MM.1S (cell line): ENCODE data around the gene CEP78.
"Not testable (repeated sequence)": the region's sequence is repeated elsewhere in the genome, so short reads cannot be mapped to it uniquely, and the experiment has no call there.

ENCODE experiments used
- DNase-seq: peaks from one replicate; pipeline ENCODE4 v3.0.0-alpha.2; 2015
- H2AFZ ChIP-seq: fragments of 300-600 bp; sonication (generic); 2 replicates; pipeline ENCODE4 v1.6.0; 2016; ENCODE audit warnings: antibody characterized with exemption, low read length
- H3F3A ChIP-seq: fragments of 300-600 bp; sonication (generic); 2 replicates; pipeline ENCODE4 v1.6.1; 2016; ENCODE audit warnings: mild to moderate bottlenecking, antibody characterized with exemption, low read length, moderate library complexity, mixed read lengths; ENCODE audit not compliant: insufficient read depth
- H3K27ac ChIP-seq: fragments of 300-600 bp; sonication (generic); 2 replicates; pipeline ENCODE4 v1.5.1; 2016; ENCODE audit warnings: mild to moderate bottlenecking, low read length
- H3K27me3 ChIP-seq: fragments of 300-600 bp; sonication (generic); replicated peaks from 2 replicates; pipeline ENCODE4 v1.6.0; 2016; ENCODE audit warnings: low read length; ENCODE audit not compliant: insufficient read depth
- H3K36me3 ChIP-seq: fragments of 300-600 bp; sonication (generic); replicated peaks from 2 replicates; pipeline ENCODE4 v1.6.1; 2016; ENCODE audit warnings: mild to moderate bottlenecking, low read length, mixed read lengths; ENCODE audit not compliant: insufficient read depth
- H3K4me1 ChIP-seq: fragments of 300-600 bp; sonication (generic); 2 replicates; pipeline ENCODE4 v1.6.1; 2016; ENCODE audit warnings: low read length, mixed read lengths
- H3K4me2 ChIP-seq: fragments of 300-600 bp; sonication (generic); 2 replicates; pipeline ENCODE4 v1.6.0; 2016; ENCODE audit warnings: low read depth, low read length
- H3K4me3 ChIP-seq: fragments of 300-600 bp; sonication (generic); 2 replicates; pipeline ENCODE4 v1.5.1; 2016; ENCODE audit warnings: low read length, mixed read lengths
- H3K79me2 ChIP-seq: fragments of 300-600 bp; sonication (generic); 2 replicates; pipeline ENCODE4 v1.6.1; 2016; ENCODE audit warnings: mixed run types, low read length, mixed read lengths
- H3K9ac ChIP-seq: fragments of 300-600 bp; sonication (generic); 2 replicates; pipeline ENCODE4 v1.6.1; 2016; ENCODE audit warnings: low read length, mixed read lengths
- H3K9me2 ChIP-seq: fragments of 300-600 bp; sonication (generic); replicated peaks from 2 replicates; pipeline ENCODE4 v1.6.1; 2016; ENCODE audit warnings: mild to moderate bottlenecking, low read length, mixed read lengths; ENCODE audit not compliant: insufficient read depth
- H3K9me3 ChIP-seq: fragments of 300-600 bp; sonication (generic); replicated peaks from 2 replicates; pipeline ENCODE4 v1.6.1; 2016; ENCODE audit warnings: mild to moderate bottlenecking, low read length, mixed read lengths; ENCODE audit not compliant: insufficient read depth
- H4K20me1 ChIP-seq: fragments of 300-600 bp; sonication (generic); 2 replicates; pipeline ENCODE4 v1.6.1; 2016; ENCODE audit warnings: mild to moderate bottlenecking, low read length, moderate library complexity, mixed read lengths; ENCODE audit not compliant: insufficient read depth
- CTCF ChIP-seq: fragments of 300-600 bp; sonication (generic); IDR thresholded peaks from 2 replicates; pipeline ENCODE4 v1.5.1; 2016; ENCODE audit warnings: antibody characterized with exemption, low read length, mixed read lengths
- EZH2 ChIP-seq: fragments of 300-600 bp; sonication (generic); optimal IDR thresholded peaks from 2 replicates; pipeline ENCODE3; 2017; ENCODE audit warnings: low read depth, mild to moderate bottlenecking, antibody characterized with exemption, low read length, mixed read lengths
- EZH2phosphoT487 ChIP-seq: fragments of 300-600 bp; sonication (generic); IDR thresholded peaks from 2 replicates; pipeline ENCODE4 v1.6.1; 2018; ENCODE audit warnings: antibody characterized with exemption, low read length

The CEP78 gene

GRCh38 chr9:78280982-78281668, 45.2 kb downstream of the CEP78 start:
- Histone ChIP-seq H3F3A (no peaks in the 10 kb centered on the region), H3K9ac (no peak overlapping the region), H2AFZ (no peak overlapping the region), H4K20me1 (no peaks in the 10 kb centered on the region), H3K4me2 (no peak overlapping the region), H3K4me1 (no peaks in the 10 kb centered on the region), H3K4me3 (no peak overlapping the region), H3K27ac (no peak overlapping the region), H3K79me2 (no peaks in the 10 kb centered on the region), H3K9me2 (no peaks in the 10 kb centered on the region), H3K9me3 (no peaks in the 10 kb centered on the region), H3K36me3 (no peaks in the 10 kb centered on the region), H3K27me3 (no peaks in the 10 kb centered on the region)
- TF ChIP-seq CTCF, result no peak
- no peak for TF ChIP-seq EZH2
- no peak for TF ChIP-seq EZH2phosphoT487
- DNase-seq, result no peak

DNA sequence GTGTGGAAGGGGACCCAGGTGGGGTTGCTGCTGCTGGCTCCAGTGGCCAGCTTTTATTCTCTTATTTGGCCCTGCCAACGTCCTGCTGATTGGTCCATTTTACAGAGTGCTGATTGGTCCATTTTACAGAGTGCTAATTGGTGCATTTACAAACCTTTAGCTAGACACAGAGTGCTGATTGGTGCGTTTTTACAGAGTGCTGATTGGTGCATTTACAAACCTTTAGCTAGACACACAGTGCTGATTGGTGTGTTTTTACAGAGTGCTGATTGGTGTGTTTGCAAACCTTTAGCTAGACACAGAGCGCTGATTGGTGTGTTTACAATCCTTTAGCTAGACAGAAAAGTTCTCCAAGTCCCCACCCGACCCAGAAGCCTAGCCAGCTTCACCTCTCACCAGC, 48.3 kb downstream of the CEP78 start:
- H3F3A ChIP-seq, H4K20me1 ChIP-seq, H3K4me3 ChIP-seq, H3K36me3 ChIP-seq, H3K79me2 ChIP-seq, H3K27ac ChIP-seq, H3K9ac ChIP-seq, H3K9me3 ChIP-seq, H3K27me3 ChIP-seq, DNase-seq, H3K4me1 ChIP-seq, H2AFZ ChIP-seq, H3K9me2 ChIP-seq, H3K4me2 ChIP-seq: not testable (repeated sequence)

DNA sequence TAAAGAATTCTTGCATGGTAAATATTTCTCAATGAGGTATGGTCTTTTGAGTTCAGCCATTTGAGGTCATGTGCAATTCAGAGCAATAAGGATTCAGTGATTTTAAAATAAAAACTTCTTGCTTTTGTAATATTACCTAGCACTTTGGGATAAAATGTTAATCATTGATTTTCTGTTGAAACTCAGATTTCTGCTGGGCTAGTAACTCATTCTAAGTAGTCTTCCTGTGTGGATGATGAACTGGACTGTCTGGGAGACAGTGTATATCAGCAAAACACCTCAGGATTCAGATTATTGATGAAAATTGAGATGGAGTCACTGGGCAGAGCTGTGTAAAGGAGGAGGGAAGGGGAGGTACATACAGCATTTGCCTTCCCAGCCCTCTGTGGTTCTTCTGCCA, 50.2 kb downstream of the CEP78 start:
- Histone ChIP-seq H3K27me3 (no peaks in the 10 kb centered on the region), H2AFZ (no peak overlapping the region), H3K9ac (no peak overlapping the region), H3K9me2 (no peaks in the 10 kb centered on the region), H3F3A (no peaks in the 10 kb centered on the region), H3K4me3 (no peak overlapping the region), H4K20me1 (no peaks in the 10 kb centered on the region), H3K36me3 (no peaks in the 10 kb centered on the region), H3K4me2 (no peak overlapping the region), H3K27ac (no peak overlapping the region), H3K9me3 (no peaks in the 10 kb centered on the region), H3K79me2 (no peaks in the 10 kb centered on the region), H3K4me1 (no peaks in the 10 kb centered on the region)
- TF ChIP-seq CTCF (no peak), EZH2 (no peak)
- DNase-seq, result no peak

DNA sequence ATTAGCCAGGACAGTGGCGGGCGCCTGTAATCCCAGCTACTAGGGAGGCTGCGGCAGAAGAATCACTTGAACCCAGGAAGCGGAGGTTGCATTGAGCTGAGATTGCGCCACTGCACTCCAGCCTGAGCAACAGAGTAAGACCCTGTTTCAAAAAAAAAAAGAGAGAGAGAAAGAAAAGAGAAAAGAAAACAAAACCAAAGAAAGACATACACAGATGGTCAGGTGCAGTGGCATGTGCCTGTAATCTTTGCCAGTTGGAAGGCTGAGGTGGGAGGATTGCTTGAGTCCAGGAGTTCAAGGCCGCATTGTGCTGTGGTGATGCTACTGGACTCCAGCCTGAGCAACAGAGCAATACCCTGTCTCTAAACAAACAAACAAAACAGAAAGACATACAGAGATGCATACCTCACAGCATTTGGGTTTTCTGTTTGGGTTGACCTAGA, 51.1 kb downstream of the CEP78 start:
- no peak for DNase-seq
- Histone ChIP-seq H3K4me2 (no peak overlapping the region), H3K27me3 (no peaks in the 10 kb centered on the region), H3K79me2 (no peaks in the 10 kb centered on the region), H3K9ac (no peak overlapping the region), H4K20me1 (no peaks in the 10 kb centered on the region), H3K4me1 (no peaks in the 10 kb centered on the region), H3F3A (no peaks in the 10 kb centered on the region), H3K4me3 (no peak overlapping the region), H2AFZ (no peak overlapping the region), H3K36me3 (no peaks in the 10 kb centered on the region), H3K9me3 (no peaks in the 10 kb centered on the region), H3K9me2 (no peaks in the 10 kb centered on the region), H3K27ac (no peak overlapping the region)
- TF ChIP-seq EZH2phosphoT487, result no peak
- TF ChIP-seq CTCF, result no peak
- no peak for TF ChIP-seq EZH2
